Activated CD4-positive, alpha-beta memory T cell treated with anti-CD3 and anti-CD28 coated beads, Interleukin-2, amount 10 ng/mL, durations not matched to agents 7 days and 5 days (primary cell): ENCODE results near the gene ABCC5. TPM values are rescaled to one million over a fixed set of nuclear protein-coding genes. Genes with fewer than 3 reads are reported as not detected.
A peak's percentile ranks its signal among the peaks of the same experiment; 100 is the strongest.
"Not testable (repeated sequence)": the region's sequence is repeated elsewhere in the genome, so short reads cannot be mapped to it uniquely, and the experiment has no call there.

ENCODE experiments used
- CTCF ChIA-PET: fragments of 350-600 bp; sonication (Branson Sonifier 250); formaldehyde crosslinking; loops from one replicate; lab custom pipeline; 2021; ENCODE audit warnings: antibody characterized with exemption, inconsistent platforms; lab: Charles Lee
- POLR2A ChIA-PET: fragments of 350-600 bp; sonication (Branson Sonifier 250); formaldehyde crosslinking; loops from one replicate; lab custom pipeline; 2021; ENCODE audit warnings: antibody characterized with exemption; lab: Charles Lee
- DNase-seq: peaks from one replicate; pipeline ENCODE4 v3.0.0-alpha.2; 2020
- H3K27ac Mint-ChIP-seq: one replicate; pipeline ENCODE4 v1.8.0; 2021; ENCODE audit warnings: mild to moderate bottlenecking, mixed read lengths
- H3K27me3 Mint-ChIP-seq: one replicate; pipeline ENCODE4 v1.8.0; 2021; ENCODE audit warnings: mixed read lengths
- H3K36me3 Mint-ChIP-seq: one replicate; pipeline ENCODE4 v1.8.0; 2021; ENCODE audit warnings: low read depth, mixed read lengths
- H3K4me1 Mint-ChIP-seq: one replicate; pipeline ENCODE4 v1.8.0; 2021; ENCODE audit warnings: mixed read lengths
- H3K4me3 Mint-ChIP-seq: one replicate; pipeline ENCODE4 v1.8.0; 2021; ENCODE audit warnings: mild to moderate bottlenecking, mixed read lengths
- H3K9me3 Mint-ChIP-seq: one replicate; pipeline ENCODE4 v1.8.0; 2021; ENCODE audit warnings: mixed read lengths
- total RNA-seq, 2 experiments: library from RNA; stranded (reverse); gene quantifications; one replicate each; pipeline ENCODE4 v1.2.3, GENCODE V29; 2021

The ABCC5 gene
- total RNA-seq, 2 experiments from 2014 or later: 24.1 to 25.3 TPM

DNA sequence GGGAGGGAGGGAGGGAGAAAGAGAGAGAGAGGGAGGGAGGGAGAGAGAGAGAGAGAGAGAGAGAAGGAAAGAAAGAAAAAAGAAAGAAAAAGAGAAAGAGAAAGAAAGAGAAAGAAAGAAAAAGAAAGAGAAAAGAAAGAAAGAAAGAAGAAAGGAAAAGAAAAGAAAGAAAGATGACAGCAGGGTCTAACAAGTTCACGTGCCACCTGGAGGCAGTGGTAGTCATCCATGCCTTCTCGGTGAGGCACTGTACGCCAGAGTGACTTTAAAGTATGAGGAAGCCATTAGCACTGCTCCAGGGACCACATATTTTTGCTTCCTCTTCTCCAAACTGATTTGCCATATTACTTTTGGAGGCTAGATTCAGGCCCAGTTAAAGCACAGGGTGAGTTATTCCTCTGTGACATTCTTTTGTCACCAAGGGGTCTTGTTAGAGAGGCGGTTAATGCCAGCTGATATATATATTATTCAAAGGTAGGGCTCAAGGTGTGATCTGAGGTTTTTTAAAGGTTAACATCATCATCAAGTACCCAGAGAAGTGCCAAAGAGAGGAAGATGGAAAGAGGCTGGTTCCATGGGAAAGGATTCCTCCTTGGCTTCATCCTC lies 13.6 kb upstream of the ABCC5 start, which contains the start of gene HTR3D:
TSS of gene HTR3D (plus strand) at position 556 of the 606 bp plus-strand sequence. CDS start at position 556, 0 bp downstream.
- CTCF ChIA-PET: interaction anchor here (1.6 kb wide), 1 partner anchor 14 kb away, joined by 4 read pairs; the partner anchor contains the start of gene ABCC5
- H3K27ac Mint-ChIP-seq: no peak within 1 kb of the TSS
- H3K27me3 Mint-ChIP-seq: peaks cover 14% of the 10 kb centered on the region
- H3K36me3 Mint-ChIP-seq: no peaks in the 10 kb centered on the region
- no peaks in the 10 kb centered on the region for H3K4me1 Mint-ChIP-seq
- POLR2A ChIA-PET: no interaction called here
- DNase-seq: no peak
- no peak within 1 kb of the TSS for H3K4me3 Mint-ChIP-seq
- H3K9me3 Mint-ChIP-seq: no peaks in the 10 kb centered on the region

DNA sequence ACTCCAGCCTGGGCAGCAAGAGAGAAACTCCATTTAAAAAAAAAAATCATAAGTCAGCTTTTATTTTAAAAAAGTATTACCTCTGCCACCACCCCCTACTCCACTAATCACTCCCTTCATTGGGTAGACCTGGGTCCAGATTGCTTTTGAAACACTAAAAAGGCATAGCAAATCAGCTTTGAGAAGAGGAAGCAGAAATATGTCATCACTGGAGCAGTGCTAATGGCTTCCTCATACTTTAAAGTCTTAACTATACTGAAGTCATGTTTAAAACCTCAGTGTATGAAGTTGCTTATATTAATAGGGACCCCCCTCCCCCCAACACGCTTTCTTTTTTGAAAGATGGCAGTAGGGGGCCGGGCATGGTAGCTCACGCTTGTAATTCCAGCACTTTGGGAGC lies 12.9 kb upstream of the ABCC5 start:
- Mint-ChIP-seq H3K4me1 (no peaks in the 10 kb centered on the region), H3K36me3 (no peaks in the 10 kb centered on the region), H3K4me3 (no peak overlapping the region), H3K9me3 (no peaks in the 10 kb centered on the region), H3K27ac (no peak overlapping the region), H3K27me3 (peaks cover 11% of the 10 kb centered on the region)
- CTCF ChIA-PET: no interaction called here
- POLR2A ChIA-PET: no interaction called here
- DNase-seq: no peak

DNA sequence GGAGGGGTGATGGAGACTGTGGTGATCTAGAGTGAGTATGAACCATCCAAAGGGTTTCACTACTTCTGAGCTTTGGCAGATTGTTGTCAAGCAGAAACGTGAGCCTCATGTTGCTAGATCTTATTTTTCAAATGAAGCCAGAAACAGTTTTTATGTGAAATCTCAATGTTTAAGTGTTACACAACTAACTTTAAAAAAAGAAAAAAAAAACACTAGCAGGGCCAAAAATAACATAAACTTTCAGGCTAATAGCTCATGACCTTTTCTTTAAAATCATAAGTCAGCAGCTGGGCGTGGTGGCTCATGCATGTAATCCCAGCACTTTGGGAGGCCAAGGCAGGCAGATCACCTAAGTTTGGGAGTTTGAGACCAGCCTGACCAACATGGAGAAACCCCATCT lies 11.8 kb upstream of the ABCC5 start:
- H3K27ac Mint-ChIP-seq: no peak overlapping the region
- H3K9me3 Mint-ChIP-seq: no peaks in the 10 kb centered on the region
- CTCF ChIA-PET: interaction anchor here (0.7 to 0.9 kb wide), 2 partner anchors 12 to 161 kb away, joined by 3 to 4 read pairs; partner anchors contain the start of gene ABCC5
- peaks cover 15% of the 10 kb centered on the region for H3K27me3 Mint-ChIP-seq
- POLR2A ChIA-PET: no interaction called here
- H3K4me1 Mint-ChIP-seq: no peaks in the 10 kb centered on the region
- no peak for DNase-seq
- no peaks in the 10 kb centered on the region for H3K36me3 Mint-ChIP-seq
- H3K4me3 Mint-ChIP-seq: no peak overlapping the region

GRCh38 chr3:184028275-184028890 lies 10.7 kb upstream of the ABCC5 start:
- H3K9me3 Mint-ChIP-seq, DNase-seq, POLR2A ChIA-PET, CTCF ChIA-PET, H3K36me3 Mint-ChIP-seq, H3K4me1 Mint-ChIP-seq, H3K4me3 Mint-ChIP-seq, H3K27ac Mint-ChIP-seq: not testable (repeated sequence)
- peaks cover 17% of the 10 kb centered on the region for H3K27me3 Mint-ChIP-seq

- POLR2A ChIA-PET, CTCF ChIA-PET, DNase-seq, H3K4me3 Mint-ChIP-seq, H3K9me3 Mint-ChIP-seq, H3K27ac Mint-ChIP-seq, H3K36me3 Mint-ChIP-seq: not testable (repeated sequence)
- H3K4me1 Mint-ChIP-seq: peaks cover 18% of the 10 kb centered on the region
- peaks cover 26% of the 10 kb centered on the region for H3K27me3 Mint-ChIP-seq
Observed at GRCh38 chr3:184025256-184025655, 7.6 kb upstream of the ABCC5 start.

GRCh38 chr3:184022323-184022722 lies 4.6 kb upstream of the ABCC5 start:
- peaks cover 29% of the 10 kb centered on the region for H3K27me3 Mint-ChIP-seq
- peaks cover 4% of the 10 kb centered on the region for H3K36me3 Mint-ChIP-seq
- ChIA-PET POLR2A (no interaction called here), CTCF (interaction anchor here (0.6 to 1.1 kb wide), 2 partner anchors 16 to 227 kb away, joined by 3 to 4 read pairs; partner anchors contain the start of gene EEF1AKMT4)
- no peak for DNase-seq
- H3K27ac Mint-ChIP-seq: no peak overlapping the region
- H3K9me3 Mint-ChIP-seq: no peaks in the 10 kb centered on the region
- no peak overlapping the region for H3K4me3 Mint-ChIP-seq
- H3K4me1 Mint-ChIP-seq: peaks cover 29% of the 10 kb centered on the region

DNA sequence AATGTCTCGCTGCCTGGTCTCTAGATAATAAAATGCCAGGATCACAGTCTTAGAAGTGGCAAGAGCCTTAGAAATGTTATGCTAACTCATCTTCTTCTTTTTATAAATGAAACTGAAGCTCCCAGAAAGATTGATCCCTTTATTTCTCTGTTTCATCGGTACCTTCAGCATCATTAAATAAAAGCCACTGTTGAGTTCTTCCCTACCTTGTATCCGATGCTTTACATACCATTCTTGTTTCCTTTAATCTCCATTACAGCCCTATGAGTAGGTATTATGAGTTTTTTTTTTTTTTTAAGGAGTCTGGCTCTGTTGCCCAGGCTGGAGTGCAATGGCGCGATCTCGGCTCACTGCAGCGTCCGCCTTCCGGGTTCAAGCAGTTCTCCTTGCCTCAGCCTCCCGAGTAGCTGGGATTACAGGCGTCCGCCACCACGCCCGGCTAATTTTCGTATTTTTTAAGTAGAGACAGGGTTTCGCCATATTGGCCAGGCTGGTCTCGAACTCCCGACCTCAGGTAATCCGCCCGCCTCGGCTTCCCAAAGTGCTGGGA lies 815 bp upstream of the ABCC5 start:
- POLR2A ChIA-PET: interaction anchor here (1.0 to 1.3 kb wide), 2 partner anchors 116 to 134 kb away, joined by 3 read pairs; partner anchors contain the start of genes EIF2B5 and PARL
- peak overlapping the region; percentile 99 for H3K4me3 Mint-ChIP-seq

DNA sequence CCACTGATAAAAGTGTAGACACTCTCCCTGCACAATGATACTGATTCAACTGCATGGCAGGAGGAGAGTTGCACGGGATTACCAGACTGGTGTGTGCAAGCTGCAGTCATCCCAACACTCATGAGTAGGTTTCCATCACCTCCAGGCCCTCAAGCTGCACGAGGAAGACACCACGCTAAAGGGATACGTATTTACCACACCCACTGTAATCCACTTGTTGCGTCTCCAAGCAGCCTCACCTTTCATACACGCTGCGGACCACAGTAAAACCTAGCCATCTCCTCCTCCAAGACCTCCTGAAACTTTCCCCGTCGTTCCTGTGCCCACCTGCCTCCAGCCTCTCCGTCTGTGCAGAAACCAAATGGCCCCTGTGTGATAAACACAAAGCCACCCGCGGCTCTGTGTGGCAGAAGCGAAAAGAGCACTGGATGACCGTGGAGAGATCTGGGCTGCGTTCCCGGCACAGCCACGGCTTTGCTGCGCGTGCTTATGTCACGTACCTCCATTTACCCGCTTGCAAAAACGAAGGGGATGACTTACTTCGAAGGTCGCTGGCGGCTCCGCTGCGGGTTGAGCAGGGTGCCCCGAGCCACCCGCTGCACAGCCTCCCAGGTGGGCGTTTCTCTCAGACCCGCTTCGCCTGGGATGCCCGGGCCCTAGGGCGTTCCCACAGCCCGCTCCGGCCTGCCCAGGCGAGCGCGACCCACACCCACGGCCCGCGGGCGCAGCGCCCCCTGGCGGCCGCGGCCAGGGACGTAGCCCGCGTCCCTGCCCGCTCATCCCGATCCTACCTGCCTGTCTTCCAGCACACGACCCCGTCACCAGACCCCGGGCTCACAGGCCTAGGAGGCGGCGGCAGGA lies 643 bp downstream of the ABCC5 start:
- H3K36me3 Mint-ChIP-seq: peaks cover 10% of the 10 kb centered on the region
- ChIA-PET CTCF (interaction anchor here (0.6 to 2.9 kb wide), 21 partner anchors 10 to 170 kb away, joined by 3 to 20 read pairs (median 4); partner anchors contain the start of genes ABCF3, EIF2B5, HTR3D and PARL), POLR2A (interaction anchor here (0.8 to 1.3 kb wide), 3 partner anchors 118 to 319 kb away, joined by 3 read pairs; partner anchors contain the start of genes EIF2B5, PARL and YEATS2)
- peaks cover 38% of the 10 kb centered on the region for H3K4me1 Mint-ChIP-seq
- peaks cover 15% of the 10 kb centered on the region for H3K27me3 Mint-ChIP-seq
- H3K27ac Mint-ChIP-seq: peak overlapping the region; percentile 83
- no peaks in the 10 kb centered on the region for H3K9me3 Mint-ChIP-seq
- H3K4me3 Mint-ChIP-seq: peak overlapping the region; percentile 99
- peak; percentile 63 for DNase-seq

More for the DNA sequence above, 815 bp upstream of the ABCC5 start:
- Mint-ChIP-seq H3K4me1 (peaks cover 48% of the 10 kb centered on the region), H3K27ac (no peak overlapping the region), H3K36me3 (peaks cover 9% of the 10 kb centered on the region), H3K9me3 (no peaks in the 10 kb centered on the region), H3K27me3 (peaks cover 18% of the 10 kb centered on the region)
- DNase-seq: no peak
- CTCF ChIA-PET: interaction anchor here (1.0 to 2.5 kb wide), 16 partner anchors 13 to 287 kb away, joined by 3 to 20 read pairs (median 4); partner anchors contain the start of genes ABCF3, EIF2B5 and HTR3D

DNA sequence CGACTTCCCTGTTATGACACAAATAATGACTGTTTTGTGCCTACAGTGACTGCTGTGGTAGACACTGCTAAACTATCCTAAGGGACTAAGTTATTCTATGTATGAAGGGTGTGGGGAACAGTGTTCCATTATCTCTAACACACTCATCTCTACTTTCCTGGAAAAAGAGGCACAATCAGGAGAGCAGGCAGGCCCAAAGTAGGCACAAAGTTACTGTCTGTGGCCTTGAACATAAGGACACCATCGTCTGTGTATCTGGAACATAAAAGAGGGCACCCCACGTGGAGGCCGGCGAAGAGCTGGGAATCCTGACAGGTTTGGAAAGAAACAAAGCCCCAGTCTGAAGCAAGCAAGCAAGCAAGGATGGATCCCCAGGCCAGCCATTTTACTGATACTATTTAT lies 1.5 kb downstream of the ABCC5 start:
- no peaks in the 10 kb centered on the region for H3K9me3 Mint-ChIP-seq
- peaks cover 11% of the 10 kb centered on the region for H3K36me3 Mint-ChIP-seq
- POLR2A ChIA-PET: no interaction called here
- no peak for DNase-seq
- peak overlapping the region; percentile 99 for H3K4me3 Mint-ChIP-seq
- H3K27ac Mint-ChIP-seq: no peak overlapping the region
- peaks cover 11% of the 10 kb centered on the region for H3K27me3 Mint-ChIP-seq
- CTCF ChIA-PET: interaction anchor here (0.6 to 2.9 kb wide), 6 partner anchors 17 to 132 kb away, joined by 3 to 20 read pairs (median 10); partner anchors contain the start of gene PARL
- peaks cover 33% of the 10 kb centered on the region for H3K4me1 Mint-ChIP-seq

DNA sequence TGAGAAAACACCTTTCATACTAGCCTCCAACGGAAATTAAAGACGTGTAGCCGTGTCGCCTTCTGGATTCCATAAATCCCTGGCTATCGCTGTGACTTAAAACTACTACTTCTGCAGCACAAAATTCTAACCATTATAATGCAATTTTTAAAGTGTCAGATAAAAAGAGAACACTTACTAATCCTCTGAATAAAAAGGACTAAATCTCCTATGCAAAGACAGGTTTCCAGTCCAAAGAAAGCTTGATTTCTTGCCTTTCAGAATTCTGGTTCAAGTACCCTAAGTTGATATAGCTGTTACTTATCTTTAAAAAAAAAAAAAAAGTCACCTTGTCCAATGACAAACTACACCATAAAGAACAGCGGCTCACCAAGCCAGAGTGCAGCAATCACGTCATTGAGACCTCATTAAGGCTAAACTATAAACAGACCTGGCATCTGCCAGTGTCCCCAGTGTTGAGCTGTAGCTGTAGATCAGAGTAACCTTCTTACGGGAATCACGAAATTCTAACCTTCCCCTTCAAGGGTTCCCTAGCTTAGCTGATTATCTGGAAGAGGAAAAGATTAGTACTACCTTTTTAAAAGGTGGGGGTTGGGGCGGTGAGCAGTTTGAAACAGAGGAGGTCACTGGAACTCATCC lies 2.2 kb downstream of the ABCC5 start:
- H3K4me3 Mint-ChIP-seq: peak overlapping the region; percentile 99
- POLR2A ChIA-PET: no interaction called here
- H3K27ac Mint-ChIP-seq: no peak overlapping the region
- H3K36me3 Mint-ChIP-seq: peaks cover 15% of the 10 kb centered on the region
- H3K4me1 Mint-ChIP-seq: peaks cover 30% of the 10 kb centered on the region
- H3K27me3 Mint-ChIP-seq: peaks cover 8% of the 10 kb centered on the region
- no peak for DNase-seq
- CTCF ChIA-PET: interaction anchor here (1.1 to 2.9 kb wide), 5 partner anchors 9 to 130 kb away, joined by 3 to 16 read pairs (median 7); partner anchors contain the start of gene PARL
- H3K9me3 Mint-ChIP-seq: no peaks in the 10 kb centered on the region

- Mint-ChIP-seq H3K9me3 (no peaks in the 10 kb centered on the region), H3K27ac (no peak overlapping the region), H3K36me3 (peaks cover 14% of the 10 kb centered on the region), H3K4me1 (peaks cover 19% of the 10 kb centered on the region), H3K4me3 (no peak overlapping the region), H3K27me3 (no peaks in the 10 kb centered on the region)
- no peak for DNase-seq
- CTCF ChIA-PET: interaction anchor here (1.5 kb wide), 1 partner anchor 128 kb away, joined by 3 read pairs; the partner anchor contains the start of gene PARL
- POLR2A ChIA-PET: no interaction called here
Observed at GRCh38 chr3:184011937-184012889, 5.5 kb downstream of the ABCC5 start.
